DND-41 (cell line): ENCODE data around the gene DCTN2.

Experiments
- EZH2 ChIP-seq: IDR thresholded peaks from 3 replicates; pipeline ENCODE4 v1.6.1; 2012; ENCODE audit warnings: borderline replicate concordance, low read depth, mild to moderate bottlenecking, moderate library complexity, low read length, inconsistent platforms; ENCODE audit not compliant: severe bottlenecking
- TF ChIP-seq, protein P1 (sequence below): IDR thresholded peaks from 2 replicates; pipeline ENCODE4 v1.5.1; 2012; ENCODE audit warnings: borderline replicate concordance, low read length, moderate library complexity, mild to moderate bottlenecking; ENCODE audit not compliant: poor library complexity, severe bottlenecking; ENCODE audit errors: extremely low read depth

DNA sequence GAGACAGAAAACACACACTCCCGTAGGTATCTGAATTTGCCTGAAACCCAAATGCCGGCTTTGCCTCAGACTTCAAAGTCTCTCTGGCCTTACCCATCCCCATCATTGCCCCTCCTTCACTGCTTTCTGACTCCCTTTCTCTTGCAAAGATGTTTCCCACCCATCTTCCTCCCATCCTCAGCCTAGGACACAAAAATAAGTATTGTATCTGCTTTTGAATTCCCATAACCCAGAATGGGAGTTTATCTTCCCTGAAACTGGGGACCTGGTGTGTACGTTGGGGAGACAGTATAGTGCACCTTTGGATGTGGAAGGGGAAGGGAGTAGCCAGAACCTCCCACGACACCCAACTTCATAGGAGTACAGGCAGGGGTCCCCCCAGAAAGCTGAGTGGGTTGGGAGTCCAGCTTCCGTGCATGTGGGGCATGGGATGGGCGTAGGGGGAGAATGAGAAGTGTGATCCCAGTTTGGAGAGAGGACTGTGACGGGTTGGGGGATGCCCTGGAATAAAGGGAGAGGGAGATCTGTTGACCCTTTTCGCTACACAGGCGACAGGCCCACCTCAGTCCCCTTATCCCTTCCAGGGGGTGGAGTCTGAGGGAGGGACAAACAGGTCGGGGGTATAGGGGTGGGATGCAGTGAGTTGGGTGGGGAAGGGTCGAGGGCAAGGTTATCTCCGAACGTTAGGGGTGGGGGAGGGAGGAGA lies 2.4 kb upstream of the DCTN2 start:
- TF ChIP-seq, protein P1, sequence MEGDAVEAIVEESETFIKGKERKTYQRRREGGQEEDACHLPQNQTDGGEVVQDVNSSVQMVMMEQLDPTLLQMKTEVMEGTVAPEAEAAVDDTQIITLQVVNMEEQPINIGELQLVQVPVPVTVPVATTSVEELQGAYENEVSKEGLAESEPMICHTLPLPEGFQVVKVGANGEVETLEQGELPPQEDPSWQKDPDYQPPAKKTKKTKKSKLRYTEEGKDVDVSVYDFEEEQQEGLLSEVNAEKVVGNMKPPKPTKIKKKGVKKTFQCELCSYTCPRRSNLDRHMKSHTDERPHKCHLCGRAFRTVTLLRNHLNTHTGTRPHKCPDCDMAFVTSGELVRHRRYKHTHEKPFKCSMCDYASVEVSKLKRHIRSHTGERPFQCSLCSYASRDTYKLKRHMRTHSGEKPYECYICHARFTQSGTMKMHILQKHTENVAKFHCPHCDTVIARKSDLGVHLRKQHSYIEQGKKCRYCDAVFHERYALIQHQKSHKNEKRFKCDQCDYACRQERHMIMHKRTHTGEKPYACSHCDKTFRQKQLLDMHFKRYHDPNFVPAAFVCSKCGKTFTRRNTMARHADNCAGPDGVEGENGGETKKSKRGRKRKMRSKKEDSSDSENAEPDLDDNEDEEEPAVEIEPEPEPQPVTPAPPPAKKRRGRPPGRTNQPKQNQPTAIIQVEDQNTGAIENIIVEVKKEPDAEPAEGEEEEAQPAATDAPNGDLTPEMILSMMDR = no peak
- TF ChIP-seq EZH2 = no peak
